ENCODE results near the gene NHLRC4.
A peak's percentile ranks its signal among the peaks of the same experiment; 100 is the strongest.

NHLRC4 gene
- total RNA-seq = 0.30 to 2.0 reads per million in 2 experiments

- DNase-seq (ENCODE audit: low read depth) = peak; percentile 17
Observed at GRCh38 chr16:566475-567372, at the start of gene NHLRC4. Gene NHLRC4, plus strand, starts transcription at chr16:567005. Its CDS starts 1,043 bp downstream, at chr16:568048.

- no peak for DNase-seq (ENCODE audit: low read depth)
Observed at GRCh38 chr16:518858-519257, 47.9 kb upstream of the NHLRC4 start.

GRCh38 chr16:519425-519824 lies 47.4 kb upstream of the NHLRC4 start:
- DNase-seq (ENCODE audit: low read depth) = no peak

- DNase-seq (ENCODE audit: low read depth) = no peak
Observed at GRCh38 chr16:519841-520687, 46.7 kb upstream of the NHLRC4 start.

- DNase-seq (ENCODE audit: low read depth) = no peak
Observed at GRCh38 chr16:520847-521246, 46.0 kb upstream of the NHLRC4 start.

- no peak for DNase-seq (ENCODE audit: low read depth)
Observed at GRCh38 chr16:521381-522210, 45.2 kb upstream of the NHLRC4 start.

GRCh38 chr16:522320-523096 lies 44.3 kb upstream of the NHLRC4 start:
- no peak for DNase-seq (ENCODE audit: low read depth)

GRCh38 chr16:523097-523741 lies 43.6 kb upstream of the NHLRC4 start:
- DNase-seq (ENCODE audit: low read depth) = no peak

GRCh38 chr16:524274-525040 lies 42.3 kb upstream of the NHLRC4 start:
- DNase-seq (ENCODE audit: low read depth) = no peak

GRCh38 chr16:525123-525519 lies 41.7 kb upstream of the NHLRC4 start:
- DNase-seq (ENCODE audit: low read depth) = no peak

GRCh38 chr16:525520-526180 lies 41.2 kb upstream of the NHLRC4 start:
- no peak for DNase-seq (ENCODE audit: low read depth)

- DNase-seq (ENCODE audit: low read depth) = no peak
Observed at GRCh38 chr16:526181-527014, 40.4 kb upstream of the NHLRC4 start.

GRCh38 chr16:527015-527903 lies 39.5 kb upstream of the NHLRC4 start, which contains the start of gene CAPN15:
Gene CAPN15, plus strand, starts transcription at chr16:527712. Its CDS starts 19,127 bp downstream, at chr16:546839.
- peak; percentile 72 for DNase-seq (ENCODE audit: low read depth)

GRCh38 chr16:528111-529011 lies 38.4 kb upstream of the NHLRC4 start:
- DNase-seq (ENCODE audit: low read depth) = no peak

- DNase-seq (ENCODE audit: low read depth) = no peak
Observed at GRCh38 chr16:529012-529575, 37.7 kb upstream of the NHLRC4 start.
